ENCODE measurements around the gene TTLL9. TPM values are rescaled to one million over a fixed set of nuclear protein-coding genes. Genes with fewer than 3 reads are reported as not detected.

TTLL9 gene
- total RNA-seq, 2 donors from 2014 or later: 1.2 TPM; not detected in 1

- intact Hi-C loops (cut with DNase I): no loop called here
- H3K4me1 ChIP-seq (replicated peaks): no peaks in the 10 kb centered on the region
- no peak overlapping the region for H3K27ac ChIP-seq
- no peaks in the 10 kb centered on the region for H3K27me3 ChIP-seq (replicated peaks; ENCODE audit: insufficient read depth)
- 83% methylated on average over 5 of the region's 5 CpGs for WGBS
- no peak for DNase-seq (ENCODE audit: low spot score)
- no peaks in the 10 kb centered on the region for H3K36me3 ChIP-seq
- no peak for TF ChIP-seq POLR2AphosphoS5 (IDR thresholded peaks at IDR 0.05)
- no peak for TF ChIP-seq POLR2A (IDR thresholded peaks at IDR 0.05)
- TF ChIP-seq CTCF (IDR thresholded peaks at IDR 0.05): no peak
- no peaks in the 10 kb centered on the region for H3K9me3 ChIP-seq
- no peak overlapping the region for H3K4me3 ChIP-seq
These were observed 30.5 kb upstream of the TTLL9 start for GRCh38 chr20:31839782-31840487.

GRCh38 chr20:31840906-31841816 lies 29.3 kb upstream of the TTLL9 start:
- no peak for TF ChIP-seq CTCF (IDR thresholded peaks at IDR 0.05)
- TF ChIP-seq POLR2A (IDR thresholded peaks at IDR 0.05): no peak
- no peak for TF ChIP-seq POLR2AphosphoS5 (IDR thresholded peaks at IDR 0.05)
- WGBS: 74% methylated on average over 15 of the region's 15 CpGs
- no peaks in the 10 kb centered on the region for H3K36me3 ChIP-seq
- intact Hi-C loops (cut with DNase I): no loop called here
- no peak overlapping the region for H3K4me3 ChIP-seq
- no peak for DNase-seq (ENCODE audit: low spot score)
- peak overlapping the region in 1 of 2 donors; percentile 5 for H3K27ac ChIP-seq
- no peaks in the 10 kb centered on the region for H3K9me3 ChIP-seq
- no peaks in the 10 kb centered on the region for H3K27me3 ChIP-seq (replicated peaks; ENCODE audit: insufficient read depth)
- no peaks in the 10 kb centered on the region for H3K4me1 ChIP-seq (replicated peaks)

GRCh38 chr20:31841928-31842327 lies 28.5 kb upstream of the TTLL9 start:
- intact Hi-C loops (cut with DNase I): no loop called here
- Histone ChIP-seq H3K36me3 (no peaks in the 10 kb centered on the region), H3K27me3 (replicated peaks; ENCODE audit: insufficient read depth) (no peaks in the 10 kb centered on the region), H3K4me1 (replicated peaks) (no peaks in the 10 kb centered on the region), H3K4me3 (no peak overlapping the region), H3K9me3 (no peaks in the 10 kb centered on the region), H3K27ac (peak overlapping the region in 1 of 2 donors; percentile 5)
- DNase-seq (ENCODE audit: low spot score): no peak
- TF ChIP-seq POLR2AphosphoS5 (IDR thresholded peaks at IDR 0.05): no peak
- no peak for TF ChIP-seq CTCF (IDR thresholded peaks at IDR 0.05)
- TF ChIP-seq POLR2A (IDR thresholded peaks at IDR 0.05): no peak
- WGBS: 49% methylated on average over 8 of the region's 8 CpGs

GRCh38 chr20:31842471-31843157 lies 27.8 kb upstream of the TTLL9 start:
- Histone ChIP-seq H3K27ac (peak overlapping the region in 1 of 2 donors; percentile 5), H3K27me3 (replicated peaks; ENCODE audit: insufficient read depth) (no peaks in the 10 kb centered on the region), H3K4me1 (replicated peaks) (no peaks in the 10 kb centered on the region), H3K36me3 (no peaks in the 10 kb centered on the region), H3K9me3 (no peaks in the 10 kb centered on the region), H3K4me3 (no peak overlapping the region)
- TF ChIP-seq POLR2AphosphoS5 (IDR thresholded peaks at IDR 0.05): no peak
- TF ChIP-seq CTCF (IDR thresholded peaks at IDR 0.05): no peak
- no peak for TF ChIP-seq POLR2A (IDR thresholded peaks at IDR 0.05)
- no peak for DNase-seq (ENCODE audit: low spot score)
- 55% methylated on average over 11 of the region's 12 CpGs for WGBS
- intact Hi-C loops (cut with DNase I): no loop called here

Measured in prostate gland (tissue), 2 donors.